HG02973 (cell line): ENCODE measurements around the gene FEM1A.
"Not testable (repeated sequence)": the region's sequence is repeated elsewhere in the genome, so short reads cannot be mapped to it uniquely, and the experiment has no call there.

ENCODE experiments used
- ATAC-seq: cut with Tn5 transposase; IDR thresholded peaks from one replicate; pipeline ENCODE4 v1.9.1; 2021; ENCODE audit warnings: moderate library complexity; ENCODE audit not compliant: unreplicated experiment

The FEM1A gene

GRCh38 chr19:4845975-4846374, 54.4 kb downstream of the FEM1A start:
- not testable (repeated sequence) for ATAC-seq

- no peak for ATAC-seq
Measured at GRCh38 chr19:4847190-4847973, 55.8 kb downstream of the FEM1A start.

- no peak for ATAC-seq
Measured at GRCh38 chr19:4849019-4849418, 57.5 kb downstream of the FEM1A start.
